Ovary (tissue), 9 donors: ENCODE results near the gene OGFOD2. TPM values are rescaled to one million over a fixed set of nuclear protein-coding genes. Genes with fewer than 3 reads are reported as not detected.

Experiments used
- DNase-seq, 5 donors: peaks; one replicate each; pipeline ENCODE4 v3.0.0-alpha.2; 2019 to 2020
- H3K27ac ChIP-seq, 2 donors: fragments of 200-600 bp; one replicate each; pipeline versions ENCODE4 v1.5.1 to v1.8.0; 2019 to 2022
- H3K27me3 ChIP-seq: fragments of 200-600 bp; one replicate; pipeline ENCODE4 v1.8.0; 2022
- H3K36me3 ChIP-seq: fragments of 200-600 bp; sonication (generic); one replicate; pipeline ENCODE4 v1.5.1; 2019
- H3K4me1 ChIP-seq: one replicate; pipeline ENCODE4 v1.8.1; 2013; ENCODE audit warnings: mild to moderate bottlenecking, moderate library complexity; ENCODE audit not compliant: insufficient read depth
- H3K4me3 ChIP-seq: fragments of 200-600 bp; sonication (generic); one replicate; pipeline ENCODE4 v1.5.1; 2017
- H3K9me3 ChIP-seq, 2 donors: fragments of 200-600 bp in 1 of 2; sonication (generic) in 1 of 2; one replicate each; pipeline versions ENCODE4 v1.5.1 to v1.8.1; 2013 to 2019; ENCODE audit warnings: mild to moderate bottlenecking in 1 of 2, moderate library complexity in 1 of 2
- EP300 ChIP-seq: sonication (generic); formaldehyde crosslinking; IDR thresholded peaks from one replicate; pipeline ENCODE4 v1.6.1; 2017; ENCODE audit warnings: antibody characterized with exemption
- POLR2A ChIP-seq: fragments of 450-650 bp; IDR thresholded peaks from one replicate; pipeline ENCODE4 v1.6.1; 2017; ENCODE audit warnings: antibody characterized with exemption, mild to moderate bottlenecking, moderate library complexity
- WGBS, 3 donors: extraction: QIAGEN DNeasy Blood & Tissue Kit in 1 of 3; methylation state at CpG; one replicate each; pipeline versions ENCODE4 v1.1.5 to v1.1.7; 2013 to 2017; 5-methylcytosine and 5-hydroxymethylcytosine counted together
- intact Hi-C, 4 donors: fragments of 100-400 bp; cut with DNase I; formaldehyde crosslinking; loops; one replicate each; pipeline versions ENCODE4 v1.11.0 to v1.15.1; 2022 to 2023
- polyA plus RNA-seq, 2 donors: library from polyadenylated mRNA; stranded (reverse); fragments of 200-250 nt in 1 of 2; fragments of 350-450 nt in 1 of 2; fragmentation: Illumina TruSeq in 1 of 2; extraction: RNeasy Lipid Tissue Mini Kit (QIAGEN cat#74804) in 1 of 2; gene quantifications; one replicate each; pipeline ENCODE4 v1.2.3, GENCODE V29; 2013 to 2014
- total RNA-seq, 7 donors: library from RNA; depleted of rRNA in 2 of 7; stranded (reverse); fragments of >200 nt in 2 of 7; fragmentation: NEBNext Ultra II Directional in 3 of 7; extraction: Animal tissue kit (Norgen Biotek cat#: 25700) in 3 of 7; gene quantifications; one replicate each; pipeline versions ENCODE4 v1.1.0 to v1.2.4, GENCODE V29; 2016 to 2023
- TF ChIP-seq, protein P1 (sequence below), 3 donors: fragments of 450-650 bp in 2 of 3; fragments of 200-600 bp in 1 of 3; IDR thresholded peaks; one replicate each; pipeline versions ENCODE4 v1.5.1 to v1.8.0; 2016 to 2022; ENCODE audit warnings: antibody characterized with exemption in 3 of 3, mild to moderate bottlenecking in 1 of 3
- donor health status: DM: no; HTN: no; CAD: no; lungs with moderate emphysema.
- donor health status: DM: no; HTN: no; CAD: no.
- donor health status: Bipolar disorder and iron deficiency.
- donor health status: DM: yes; HTN: yes; CAD: no.
- donor health status: DM: no; HTN: no; CAD: no.
- donor health status: DM: yes; HTN: yes; CAD: no.

Gene OGFOD2
- total and polyA plus RNA-seq, 9 donors, result 1.4 to 17.6 (median 16.8) TPM

DNA sequence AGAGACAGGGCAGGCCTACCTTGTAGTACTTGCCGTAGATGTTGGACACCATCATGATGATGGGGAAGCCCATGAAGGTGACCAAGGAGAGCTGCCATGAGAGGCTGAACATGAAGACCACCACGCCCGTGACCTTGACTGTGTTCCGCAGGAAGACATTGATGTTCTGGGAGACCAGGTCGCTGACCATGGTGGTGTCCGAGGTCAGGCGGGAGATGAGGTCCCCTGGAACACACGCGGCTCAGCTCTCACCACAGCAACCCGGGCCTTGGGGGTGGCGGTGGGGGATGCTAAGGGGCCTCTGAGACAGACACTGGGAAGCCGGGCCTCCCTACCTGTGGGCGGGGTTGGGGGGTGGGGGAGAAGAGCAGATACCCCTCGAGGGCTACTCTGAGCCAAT lies 26.4 kb upstream of the OGFOD2 start:
- H3K36me3 ChIP-seq, result no peaks in the 10 kb centered on the region
- no peaks in the 10 kb centered on the region for H3K27me3 ChIP-seq
- no peak overlapping the region for H3K27ac ChIP-seq
- no peaks in the 10 kb centered on the region for H3K4me1 ChIP-seq
- H3K9me3 ChIP-seq, result no peaks in the 10 kb centered on the region
- no peak overlapping the region for H3K4me3 ChIP-seq
- no peak for DNase-seq
- intact Hi-C loops, result loop anchor here in 3 of 4 donors (5.0 to 10.0 kb wide), 2 partner anchors 86 to 154 kb away; no protein-coding TSS in a partner anchor
- TF ChIP-seq EP300 (no peak), POLR2A (no peak)
- TF ChIP-seq, protein P1, sequence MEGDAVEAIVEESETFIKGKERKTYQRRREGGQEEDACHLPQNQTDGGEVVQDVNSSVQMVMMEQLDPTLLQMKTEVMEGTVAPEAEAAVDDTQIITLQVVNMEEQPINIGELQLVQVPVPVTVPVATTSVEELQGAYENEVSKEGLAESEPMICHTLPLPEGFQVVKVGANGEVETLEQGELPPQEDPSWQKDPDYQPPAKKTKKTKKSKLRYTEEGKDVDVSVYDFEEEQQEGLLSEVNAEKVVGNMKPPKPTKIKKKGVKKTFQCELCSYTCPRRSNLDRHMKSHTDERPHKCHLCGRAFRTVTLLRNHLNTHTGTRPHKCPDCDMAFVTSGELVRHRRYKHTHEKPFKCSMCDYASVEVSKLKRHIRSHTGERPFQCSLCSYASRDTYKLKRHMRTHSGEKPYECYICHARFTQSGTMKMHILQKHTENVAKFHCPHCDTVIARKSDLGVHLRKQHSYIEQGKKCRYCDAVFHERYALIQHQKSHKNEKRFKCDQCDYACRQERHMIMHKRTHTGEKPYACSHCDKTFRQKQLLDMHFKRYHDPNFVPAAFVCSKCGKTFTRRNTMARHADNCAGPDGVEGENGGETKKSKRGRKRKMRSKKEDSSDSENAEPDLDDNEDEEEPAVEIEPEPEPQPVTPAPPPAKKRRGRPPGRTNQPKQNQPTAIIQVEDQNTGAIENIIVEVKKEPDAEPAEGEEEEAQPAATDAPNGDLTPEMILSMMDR (IDR thresholded peaks at IDR 0.05), result no peak
- WGBS, 3 donors, result 86 to 87% (median 87%) methylated on average over 14 of the region's 14 CpGs

DNA sequence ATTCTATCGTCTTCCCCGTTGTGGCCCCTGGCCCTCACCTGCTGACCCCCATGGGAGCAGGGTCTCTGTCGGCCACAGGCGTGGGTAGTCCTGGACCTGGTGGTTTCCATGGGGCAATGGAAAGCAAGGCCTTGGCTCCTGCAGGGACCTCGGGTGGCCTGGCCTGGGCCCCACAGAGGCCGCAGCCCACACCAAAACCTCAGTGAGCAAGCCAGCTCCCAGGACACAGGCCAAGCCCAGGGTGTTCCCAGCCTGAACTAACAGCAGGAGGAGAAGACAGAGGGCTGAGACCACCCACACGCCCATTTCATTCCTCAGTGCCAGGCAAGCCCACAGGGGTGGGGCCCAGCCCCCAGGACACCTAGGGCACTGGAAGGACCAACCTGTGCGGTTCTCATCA lies 25.6 kb upstream of the OGFOD2 start:
- intact Hi-C loops, result loop anchor here in 3 of 4 donors (5.0 to 10.0 kb wide), 2 partner anchors 87 to 155 kb away; no protein-coding TSS in a partner anchor
- H3K27ac ChIP-seq, result no peak overlapping the region

DNA sequence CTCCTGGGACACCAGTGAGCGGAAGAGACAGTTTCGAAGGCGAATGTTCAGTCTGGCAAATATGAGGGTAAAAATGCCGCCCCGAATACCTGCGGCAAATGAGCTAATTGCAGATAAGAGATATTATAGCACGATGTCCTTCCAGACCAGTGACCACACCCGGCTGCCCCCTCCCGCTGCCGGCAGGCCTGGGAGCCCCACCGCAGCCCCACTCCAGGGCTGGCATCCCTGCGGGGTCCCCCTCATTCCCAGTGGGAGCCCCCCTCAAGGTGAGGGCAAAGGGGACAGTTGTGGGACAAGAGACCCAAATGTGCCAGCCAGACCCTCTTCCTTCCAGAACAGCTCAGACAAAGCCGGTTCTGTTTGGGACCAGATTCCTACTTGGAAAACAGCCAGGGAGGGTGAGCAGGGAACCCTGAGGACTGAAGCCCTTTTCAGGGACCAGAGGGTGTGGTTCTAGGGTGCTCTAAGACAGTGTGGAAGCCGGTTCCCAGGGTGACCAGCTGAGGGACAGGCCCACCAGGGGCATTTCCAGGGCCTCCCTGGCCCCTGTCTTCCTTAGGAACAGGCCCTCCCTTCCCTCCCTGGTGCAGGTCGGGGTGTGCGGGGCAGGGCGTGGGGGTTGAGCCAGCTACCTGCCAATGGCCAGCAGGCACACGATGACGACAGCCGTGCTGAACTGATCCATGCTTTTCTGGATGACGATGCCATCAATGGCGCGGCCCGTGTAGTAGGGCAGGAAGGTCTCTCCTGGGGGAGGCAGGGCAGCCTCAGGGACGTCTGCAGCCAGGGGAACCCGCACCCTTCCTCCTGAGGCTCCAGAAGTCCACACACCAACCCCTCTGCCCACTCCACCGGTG lies 25.0 kb upstream of the OGFOD2 start:
- DNase-seq, result no peak
- intact Hi-C loops, result loop anchor here (5.0 to 10.0 kb wide), 2 partner anchors 88 to 155 kb away; no protein-coding TSS in a partner anchor
- no peak overlapping the region for H3K27ac ChIP-seq
- H3K4me3 ChIP-seq, result no peak overlapping the region
- H3K27me3 ChIP-seq, result no peaks in the 10 kb centered on the region
- TF ChIP-seq EP300, result no peak
- TF ChIP-seq, protein P1 (IDR thresholded peaks at IDR 0.05), result no peak
- no peak for TF ChIP-seq POLR2A
- no peaks in the 10 kb centered on the region for H3K4me1 ChIP-seq
- no peaks in the 10 kb centered on the region for H3K9me3 ChIP-seq
- 87 to 94% (median 89%) methylated on average over 27 of the region's 27 CpGs for WGBS, 3 donors
- no peaks in the 10 kb centered on the region for H3K36me3 ChIP-seq

More for the DNA sequence above, 25.6 kb upstream of the OGFOD2 start:
- no peaks in the 10 kb centered on the region for H3K36me3 ChIP-seq
- no peak for DNase-seq
- no peaks in the 10 kb centered on the region for H3K4me1 ChIP-seq
- no peak overlapping the region for H3K4me3 ChIP-seq
- WGBS, 3 donors, result 76 to 87% (median 83%) methylated on average over 7 to 8 of the region's 8 CpGs
- no peaks in the 10 kb centered on the region for H3K9me3 ChIP-seq
- TF ChIP-seq EP300 (no peak), POLR2A (no peak)
- TF ChIP-seq, protein P1 (IDR thresholded peaks at IDR 0.05), result no peak
- no peaks in the 10 kb centered on the region for H3K27me3 ChIP-seq

DNA sequence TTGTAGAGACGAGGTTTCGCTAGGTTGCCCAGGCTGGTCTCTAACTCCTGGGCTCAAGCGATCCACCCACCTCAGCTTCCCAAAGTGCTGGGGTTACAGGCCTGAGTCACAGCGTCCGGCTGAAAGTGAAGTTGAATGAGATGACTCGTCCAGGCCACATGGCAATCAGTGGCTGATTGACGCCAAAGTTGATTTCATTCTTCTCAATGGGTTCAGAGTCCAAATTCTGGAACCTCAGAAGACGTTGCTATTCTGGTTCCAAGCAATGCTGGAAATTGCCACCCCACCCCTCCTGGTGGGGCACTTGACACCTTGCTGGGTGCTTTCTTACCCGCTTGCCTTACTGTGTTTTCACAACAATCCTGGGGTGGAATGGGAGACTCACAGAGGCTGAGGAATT lies 23.6 kb upstream of the OGFOD2 start:
- TF ChIP-seq, protein P1 (IDR thresholded peaks at IDR 0.05), result no peak
- no peak for TF ChIP-seq POLR2A
- no peak for TF ChIP-seq EP300
- Histone ChIP-seq H3K4me3 (no peak overlapping the region), H3K36me3 (no peaks in the 10 kb centered on the region), H3K27me3 (no peaks in the 10 kb centered on the region), H3K9me3 (no peaks in the 10 kb centered on the region), H3K4me1 (no peaks in the 10 kb centered on the region), H3K27ac (no peak overlapping the region)
- 89 to 93% (median 92%) methylated on average over 9 of the region's 9 CpGs for WGBS, 3 donors
- intact Hi-C loops, result loop anchor here in 2 of 4 donors (5.0 to 10.0 kb wide), 2 partner anchors 89 to 157 kb away; no protein-coding TSS in a partner anchor
- no peak for DNase-seq
